Memory B cell (primary cell): ENCODE data around the gene C8B.

Experiments
- ATAC-seq: fragments of 150-1000 bp; cut with Tn5 transposase; 2 replicates; pipeline ENCODE4 v1.10.0; 2021; ENCODE audit warnings: low read depth, mild to moderate bottlenecking, moderate library complexity
- DNase-seq, 2 donors: peaks; one replicate each; pipeline ENCODE4 v3.0.0; 2022; ENCODE audit warnings: low spot score in 2 of 2
- H3K27ac Mint-ChIP-seq: one replicate; pipeline ENCODE4 v1.8.0; 2022; ENCODE audit warnings: mild to moderate bottlenecking, moderate library complexity, mixed read lengths
- H3K27me3 Mint-ChIP-seq: one replicate; pipeline ENCODE4 v1.8.0; 2022; ENCODE audit warnings: mixed read lengths
- H3K36me3 Mint-ChIP-seq: one replicate; pipeline ENCODE4 v1.8.0; 2022; ENCODE audit warnings: mild to moderate bottlenecking, mixed read lengths
- H3K4me1 Mint-ChIP-seq: one replicate; pipeline ENCODE4 v1.8.0; 2022; ENCODE audit warnings: mixed read lengths
- H3K4me3 Mint-ChIP-seq: one replicate; pipeline ENCODE4 v1.8.0; 2022; ENCODE audit warnings: mild to moderate bottlenecking, moderate library complexity, mixed read lengths
- H3K9me3 Mint-ChIP-seq: one replicate; pipeline ENCODE4 v1.8.0; 2022; ENCODE audit warnings: mixed read lengths

C8B gene

GRCh38 chr1:56985857-56986256 is 20.0 kb upstream of the C8B start:
- DNase-seq (no peak), ATAC-seq (no peak)
- Mint-ChIP-seq H3K27me3 (peaks cover 4% of the 10 kb centered on the region), H3K36me3 (no peaks in the 10 kb centered on the region), H3K4me1 (no peaks in the 10 kb centered on the region), H3K27ac (no peak overlapping the region), H3K4me3 (no peak overlapping the region), H3K9me3 (no peaks in the 10 kb centered on the region)

DNA sequence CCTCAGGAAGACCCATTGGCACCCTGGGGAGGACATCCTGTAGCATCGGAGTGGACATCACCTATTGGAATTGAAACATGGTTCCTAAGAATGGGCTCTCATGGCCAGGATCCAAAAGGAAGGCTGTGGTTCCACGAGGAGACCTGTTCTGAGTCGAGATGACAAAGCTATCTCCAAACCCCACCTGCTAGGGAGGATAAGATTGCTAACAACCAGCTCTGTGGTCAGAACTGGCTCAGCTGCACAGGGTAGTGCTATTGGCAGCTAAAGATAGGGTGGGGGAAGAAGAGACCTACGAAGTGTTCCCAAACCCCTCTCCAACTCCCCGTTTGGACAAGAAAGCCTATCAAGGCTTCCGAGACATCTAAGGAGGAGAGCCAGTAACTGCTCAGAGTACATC is 17.7 kb upstream of the C8B start:
- no peak for ATAC-seq
- H3K27me3 Mint-ChIP-seq = peaks cover 4% of the 10 kb centered on the region
- no peak overlapping the region for H3K4me3 Mint-ChIP-seq
- H3K27ac Mint-ChIP-seq = no peak overlapping the region
- H3K36me3 Mint-ChIP-seq = no peaks in the 10 kb centered on the region
- H3K9me3 Mint-ChIP-seq = no peaks in the 10 kb centered on the region
- DNase-seq = no peak
- H3K4me1 Mint-ChIP-seq = no peaks in the 10 kb centered on the region

DNA sequence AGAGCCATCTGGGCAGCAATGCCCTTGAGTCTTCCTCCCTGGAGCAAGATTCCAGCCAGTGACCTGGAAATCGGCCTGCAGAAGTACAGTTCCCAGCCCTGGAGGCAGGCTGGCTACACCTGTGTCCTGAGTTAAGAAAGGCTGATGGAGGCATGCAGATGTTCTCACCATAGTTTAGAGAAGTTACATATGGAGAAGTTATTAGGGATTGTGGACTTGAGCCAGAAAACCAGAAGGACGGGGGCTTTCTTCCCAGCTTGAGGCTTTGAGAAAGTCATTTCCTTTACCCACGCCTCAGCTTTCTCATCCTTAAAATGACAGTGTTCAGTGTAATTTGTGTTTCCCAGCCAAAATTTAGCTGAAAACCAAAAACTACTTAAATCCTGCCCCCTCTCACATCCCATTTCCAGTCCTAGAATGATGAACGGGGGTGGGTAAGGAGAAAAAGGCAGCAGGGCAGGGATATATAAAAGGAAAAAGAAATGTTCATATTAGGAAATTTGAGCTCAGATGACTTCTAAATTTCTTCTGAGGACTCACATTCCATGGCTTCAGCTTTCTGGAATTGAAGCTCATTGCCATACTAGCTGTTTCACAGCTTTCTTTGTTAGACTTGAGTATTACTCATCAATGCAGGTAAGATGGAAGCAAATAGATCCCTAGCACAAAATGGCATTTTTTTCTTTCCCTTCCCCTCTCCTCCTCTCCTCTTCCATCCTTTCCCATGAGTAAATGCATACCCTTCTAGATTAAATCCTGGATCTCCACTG is 14.4 kb upstream of the C8B start:
- Mint-ChIP-seq H3K36me3 (no peaks in the 10 kb centered on the region), H3K9me3 (peaks cover 2% of the 10 kb centered on the region), H3K4me3 (no peak overlapping the region), H3K27ac (no peak overlapping the region), H3K27me3 (peaks cover 7% of the 10 kb centered on the region), H3K4me1 (no peaks in the 10 kb centered on the region)
- no peak for DNase-seq
- no peak for ATAC-seq

GRCh38 chr1:56978819-56979218 is 13.0 kb upstream of the C8B start:
- no peak for DNase-seq
- ATAC-seq = no peak
- Mint-ChIP-seq H3K27ac (no peak overlapping the region), H3K4me1 (no peaks in the 10 kb centered on the region), H3K36me3 (no peaks in the 10 kb centered on the region), H3K9me3 (peaks cover 2% of the 10 kb centered on the region), H3K4me3 (no peak overlapping the region), H3K27me3 (peaks cover 6% of the 10 kb centered on the region)

DNA sequence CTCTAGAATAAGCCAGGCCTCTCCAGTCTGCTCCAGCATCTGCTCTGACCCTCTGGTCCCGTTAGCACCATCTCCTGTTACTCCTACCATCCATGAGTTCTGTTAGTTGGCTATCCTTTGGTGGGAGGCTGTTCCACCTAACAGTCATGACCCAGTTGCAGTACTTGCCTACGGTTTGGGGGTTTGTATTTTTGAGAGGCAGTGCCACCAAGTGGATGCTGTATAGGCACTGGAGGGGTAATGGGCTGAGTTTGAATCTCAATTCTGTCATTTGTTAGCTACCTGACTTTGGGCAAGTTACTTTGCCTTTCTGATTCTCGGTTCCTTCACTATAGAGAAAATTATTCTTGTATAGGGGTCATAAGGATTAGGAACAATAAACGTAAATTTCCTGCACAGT is 12.1 kb upstream of the C8B start:
- Mint-ChIP-seq H3K9me3 (peaks cover 2% of the 10 kb centered on the region), H3K27me3 (peaks cover 3% of the 10 kb centered on the region), H3K36me3 (no peaks in the 10 kb centered on the region)

DNA sequence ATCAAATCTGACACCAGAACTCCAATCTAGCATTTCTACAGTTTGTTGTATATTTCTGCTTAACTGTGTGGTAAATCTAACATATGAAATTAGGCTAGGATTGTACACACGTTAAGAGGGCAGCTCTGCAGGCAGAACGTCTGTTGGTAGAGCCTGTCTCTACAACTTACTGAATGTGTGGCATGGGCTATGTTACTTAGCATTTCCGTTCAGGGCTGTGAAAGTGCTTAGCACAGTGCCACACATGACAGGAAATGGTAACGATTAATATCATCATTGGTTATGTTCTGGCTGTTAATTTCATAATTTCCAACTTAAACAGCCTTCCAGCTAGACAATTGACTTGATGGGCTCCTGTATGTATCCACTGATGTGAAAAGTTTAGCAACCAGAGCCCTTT is 9.6 kb upstream of the C8B start:
- DNase-seq (no peak), ATAC-seq (no peak)
- Mint-ChIP-seq H3K27me3 (peaks cover 5% of the 10 kb centered on the region), H3K9me3 (peaks cover 2% of the 10 kb centered on the region), H3K27ac (no peak overlapping the region), H3K4me1 (no peaks in the 10 kb centered on the region), H3K36me3 (no peaks in the 10 kb centered on the region), H3K4me3 (no peak overlapping the region)

More for the DNA sequence above, 12.1 kb upstream of the C8B start:
- H3K27ac Mint-ChIP-seq = no peak overlapping the region
- no peak overlapping the region for H3K4me3 Mint-ChIP-seq
- no peak for ATAC-seq
- no peaks in the 10 kb centered on the region for H3K4me1 Mint-ChIP-seq
- no peak for DNase-seq

DNA sequence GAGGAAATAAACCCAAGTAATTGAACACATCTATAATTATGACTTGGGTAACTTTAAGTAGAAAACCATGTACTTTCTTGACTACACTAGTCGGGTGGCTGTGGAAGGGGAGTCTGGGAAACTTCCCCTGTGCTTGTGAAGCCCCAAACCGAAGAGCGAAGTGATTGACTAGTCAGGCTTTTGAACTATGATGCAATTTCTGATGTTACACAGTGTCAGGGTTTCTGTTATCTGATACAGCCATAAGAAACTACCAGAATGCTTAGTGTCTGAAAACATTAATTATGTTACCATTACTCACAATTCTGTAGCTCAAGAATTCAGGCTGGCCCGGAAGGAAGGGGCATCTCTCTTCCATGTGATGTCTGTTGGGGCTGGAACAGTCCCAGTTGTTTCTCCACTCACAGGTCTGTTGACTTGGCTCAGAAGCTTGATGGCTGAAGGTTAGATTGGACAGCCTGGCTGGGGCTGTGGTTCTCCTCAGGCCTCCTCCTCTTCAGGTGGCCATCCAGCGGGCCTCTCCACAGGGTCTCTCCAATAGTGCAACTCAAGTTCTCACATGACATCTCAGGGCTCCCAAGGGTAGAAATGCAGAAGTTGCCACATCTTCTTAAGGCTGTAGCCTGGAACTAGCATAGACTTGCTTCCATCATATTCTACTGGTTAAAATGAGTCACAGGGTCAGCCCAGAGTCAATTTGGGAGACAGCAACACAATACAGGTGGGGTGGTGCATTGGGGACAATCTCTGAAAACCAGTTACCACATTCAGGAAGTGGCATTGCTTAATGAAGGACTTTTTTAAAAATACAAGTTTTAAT is 8.3 kb upstream of the C8B start:
- Mint-ChIP-seq H3K36me3 (no peaks in the 10 kb centered on the region), H3K27ac (no peak overlapping the region), H3K27me3 (peaks cover 9% of the 10 kb centered on the region), H3K9me3 (peaks cover 2% of the 10 kb centered on the region), H3K4me3 (no peak overlapping the region), H3K4me1 (no peaks in the 10 kb centered on the region)
- DNase-seq (no peak), ATAC-seq (no peak)

- no peak for DNase-seq
Measured at GRCh38 chr1:56972976-56973375, 7.2 kb upstream of the C8B start.

GRCh38 chr1:56970280-56970679 is 4.5 kb upstream of the C8B start:
- Mint-ChIP-seq H3K36me3 (no peaks in the 10 kb centered on the region), H3K4me3 (no peak overlapping the region), H3K4me1 (no peaks in the 10 kb centered on the region), H3K27ac (no peak overlapping the region), H3K9me3 (peaks cover 2% of the 10 kb centered on the region), H3K27me3 (peaks cover 8% of the 10 kb centered on the region)
- no peak for DNase-seq
- ATAC-seq = no peak

More at GRCh38 chr1:56972976-56973375, 7.2 kb upstream of the C8B start:
- Mint-ChIP-seq H3K27me3 (peaks cover 9% of the 10 kb centered on the region), H3K27ac (no peak overlapping the region), H3K9me3 (peaks cover 4% of the 10 kb centered on the region), H3K36me3 (no peaks in the 10 kb centered on the region), H3K4me3 (no peak overlapping the region), H3K4me1 (no peaks in the 10 kb centered on the region)
- ATAC-seq = no peak

GRCh38 chr1:56968878-56969495 is 3.2 kb upstream of the C8B start:
- Mint-ChIP-seq H3K36me3 (no peaks in the 10 kb centered on the region), H3K9me3 (peaks cover 2% of the 10 kb centered on the region)

GRCh38 chr1:56967900-56968832 is 2.4 kb upstream of the C8B start:
- H3K9me3 Mint-ChIP-seq = peaks cover 2% of the 10 kb centered on the region
- no peaks in the 10 kb centered on the region for H3K36me3 Mint-ChIP-seq
- no peak for ATAC-seq
- H3K27me3 Mint-ChIP-seq = peaks cover 12% of the 10 kb centered on the region
- no peak overlapping the region for H3K27ac Mint-ChIP-seq
- no peak for DNase-seq
- no peaks in the 10 kb centered on the region for H3K4me1 Mint-ChIP-seq
- H3K4me3 Mint-ChIP-seq = no peak overlapping the region

More at GRCh38 chr1:56968878-56969495, 3.2 kb upstream of the C8B start:
- no peaks in the 10 kb centered on the region for H3K4me1 Mint-ChIP-seq
- no peak overlapping the region for H3K27ac Mint-ChIP-seq
- peaks cover 12% of the 10 kb centered on the region for H3K27me3 Mint-ChIP-seq
- no peak for ATAC-seq
- H3K4me3 Mint-ChIP-seq = no peak overlapping the region
- no peak for DNase-seq

- no peaks in the 10 kb centered on the region for H3K4me1 Mint-ChIP-seq
- H3K27ac Mint-ChIP-seq = no peak overlapping the region
- H3K9me3 Mint-ChIP-seq = peaks cover 2% of the 10 kb centered on the region
- no peak for ATAC-seq
- no peaks in the 10 kb centered on the region for H3K36me3 Mint-ChIP-seq
- no peak for DNase-seq
- peaks cover 12% of the 10 kb centered on the region for H3K27me3 Mint-ChIP-seq
- no peak overlapping the region for H3K4me3 Mint-ChIP-seq
Measured at GRCh38 chr1:56967355-56967754, 1.5 kb upstream of the C8B start.

DNA sequence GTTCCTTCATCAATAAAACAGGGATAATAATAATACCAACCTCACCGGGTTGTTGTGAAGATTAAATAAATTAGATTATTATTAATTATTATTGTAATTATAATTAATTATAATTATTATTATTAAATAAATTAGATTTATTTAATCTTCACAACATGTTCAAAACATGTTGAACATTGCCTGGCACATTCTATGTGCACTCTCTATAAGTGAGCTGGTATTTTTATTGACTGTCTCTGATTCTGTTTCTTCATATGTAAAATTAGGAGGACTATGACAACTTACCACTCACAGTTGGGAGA is 834 bp upstream of the C8B start:
- H3K9me3 Mint-ChIP-seq = peaks cover 2% of the 10 kb centered on the region
- no peaks in the 10 kb centered on the region for H3K36me3 Mint-ChIP-seq
- H3K4me3 Mint-ChIP-seq = no peak overlapping the region
- H3K27ac Mint-ChIP-seq = no peak overlapping the region
- no peak for ATAC-seq
- H3K4me1 Mint-ChIP-seq = no peaks in the 10 kb centered on the region
- DNase-seq = no peak
- peaks cover 12% of the 10 kb centered on the region for H3K27me3 Mint-ChIP-seq
